A673 (cell line): ENCODE measurements around the gene GAS6. TPM values are rescaled to one million over a fixed set of nuclear protein-coding genes. Genes with fewer than 3 reads are reported as not detected.
"Not testable (repeated sequence)": the region's sequence is repeated elsewhere in the genome, so short reads cannot be mapped to it uniquely, and the experiment has no call there.

Experiments
- BruUV-seq: library from RNA; stranded (reverse); fragments of 400-500 nt; replicated peaks from 2 replicates; lab custom pipeline; 2021; lab: Mats Ljungman, UMichigan
- CTCF ChIA-PET: fragments of 300-600 bp; sonication (Branson Sonifier 250); formaldehyde crosslinking; loops from one replicate; lab custom pipeline; 2022; ENCODE audit warnings: antibody characterized with exemption; lab: Charles Lee
- POLR2A ChIA-PET: fragments of 300-600 bp; sonication (Branson Sonifier 250); formaldehyde crosslinking; loops from one replicate; lab custom pipeline; 2022; ENCODE audit warnings: antibody characterized with exemption; ENCODE audit not compliant: low non-redundant PET; lab: Charles Lee
- DNase-seq: peaks from one replicate; pipeline ENCODE4 v3.0.0-alpha.2; 2015; ENCODE audit warnings: low spot score
- H3K27ac ChIP-seq: fragments of 200-600 bp; sonication (generic); 2 replicates; pipeline ENCODE4 v1.5.1; 2016; ENCODE audit warnings: mixed run types, low read depth, mild to moderate bottlenecking, mixed read lengths, antibody characterized with exemption, low read length; ENCODE audit not compliant: poor library complexity, severe bottlenecking
- H3K27me3 ChIP-seq: fragments of 200-600 bp; sonication (generic); replicated peaks from 2 replicates; pipeline ENCODE4 v1.6.1; 2017; ENCODE audit warnings: mixed run types, low read depth, mild to moderate bottlenecking, mixed read lengths, antibody characterized with exemption, low read length; ENCODE audit not compliant: insufficient read depth, poor library complexity
- H3K36me3 ChIP-seq: fragments of 200-600 bp; sonication (generic); 2 replicates; pipeline ENCODE4 v1.6.1; 2016; ENCODE audit warnings: mixed run types, mild to moderate bottlenecking, mixed read lengths, antibody characterized with exemption, low read length; ENCODE audit not compliant: insufficient read depth, poor library complexity, severe bottlenecking
- H3K4me1 ChIP-seq: fragments of 200-600 bp; sonication (generic); 2 replicates; pipeline ENCODE4 v1.6.1; 2017; ENCODE audit warnings: mixed run types, mild to moderate bottlenecking, mixed read lengths, antibody characterized with exemption, low read length; ENCODE audit not compliant: insufficient read depth, poor library complexity, severe bottlenecking
- H3K4me3 ChIP-seq: fragments of 200-600 bp; sonication (generic); 2 replicates; pipeline ENCODE4 v1.5.1; 2016; ENCODE audit warnings: low read depth, mixed run types, mild to moderate bottlenecking, mixed read lengths, low read length; ENCODE audit not compliant: poor library complexity, severe bottlenecking
- H3K9me3 ChIP-seq: fragments of 200-600 bp; sonication (generic); 2 replicates; pipeline ENCODE4 v1.6.1; 2016; ENCODE audit warnings: mixed run types, low read depth, mild to moderate bottlenecking, mixed read lengths, antibody characterized with exemption, low read length; ENCODE audit not compliant: poor library complexity, severe bottlenecking
- CTCF ChIP-seq: fragments of 300-800, 200-600 bp; sonication (generic); conservative IDR thresholded peaks from 2 replicates; pipeline ENCODE4 v1.5.1; 2017; ENCODE audit warnings: low read depth, mild to moderate bottlenecking, antibody characterized with exemption, low read length, moderate library complexity, mixed read lengths
- EZH2 ChIP-seq: fragments of 200-600 bp; sonication (generic); IDR thresholded peaks from 2 replicates; pipeline ENCODE4 v1.6.1; 2017; ENCODE audit warnings: borderline replicate concordance, low read depth, mild to moderate bottlenecking, mixed read lengths, antibody characterized with exemption, low read length; ENCODE audit not compliant: poor library complexity, severe bottlenecking
- intact Hi-C: fragments of 100-400 bp; cut with micrococcal nuclease; formaldehyde crosslinking; loops from one replicate; pipeline ENCODE4 v1.10.0; 2022; ENCODE audit not compliant: unreplicated experiment
- total RNA-seq: library from RNA; stranded (reverse); gene quantifications from 2 replicates; pipeline ENCODE4 v1.2.3, GENCODE V29; 2021

Gene GAS6
- total RNA-seq, 1 experiment from 2014 or later = 0.67 TPM

GRCh38 chr13:113828282-113828825 is 35.5 kb downstream of the GAS6 start:
- ChIA-PET CTCF (no interaction called here), POLR2A (no interaction called here)
- no peak overlapping the region for H3K27ac ChIP-seq
- no TSS peak for BruUV-seq
- no peaks in the 10 kb centered on the region for H3K27me3 ChIP-seq
- DNase-seq = no peak
- H3K9me3 ChIP-seq = no peaks in the 10 kb centered on the region
- no peaks in the 10 kb centered on the region for H3K36me3 ChIP-seq
- no peak for TF ChIP-seq EZH2
- no peak overlapping the region for H3K4me3 ChIP-seq
- no peaks in the 10 kb centered on the region for H3K4me1 ChIP-seq
- intact Hi-C loops = no loop called here

- no peaks in the 10 kb centered on the region for H3K36me3 ChIP-seq
- H3K27ac ChIP-seq = no peak overlapping the region
- H3K27me3 ChIP-seq = no peaks in the 10 kb centered on the region
- ChIA-PET POLR2A (no interaction called here), CTCF (no interaction called here)
- H3K4me1 ChIP-seq = no peaks in the 10 kb centered on the region
- no peak for DNase-seq
- no peak overlapping the region for H3K4me3 ChIP-seq
- intact Hi-C loops = no loop called here
- H3K9me3 ChIP-seq = no peaks in the 10 kb centered on the region
- BruUV-seq = no TSS peak
- TF ChIP-seq CTCF = no peak
- TF ChIP-seq EZH2 = no peak
Measured at GRCh38 chr13:113827021-113827420, 36.9 kb downstream of the GAS6 start.

GRCh38 chr13:113826446-113826845 is 37.4 kb downstream of the GAS6 start:
- CTCF ChIA-PET = not testable (repeated sequence)

GRCh38 chr13:113825841-113826240 is 38.0 kb downstream of the GAS6 start:
- BruUV-seq = no TSS peak
- ChIA-PET CTCF (no interaction called here), POLR2A (no interaction called here)

More at GRCh38 chr13:113826446-113826845, 37.4 kb downstream of the GAS6 start:
- intact Hi-C loops, H3K4me3 ChIP-seq, H3K4me1 ChIP-seq, H3K9me3 ChIP-seq, H3K27ac ChIP-seq, POLR2A ChIA-PET, H3K27me3 ChIP-seq, DNase-seq, BruUV-seq, H3K36me3 ChIP-seq: not testable (repeated sequence)

More at GRCh38 chr13:113825841-113826240, 38.0 kb downstream of the GAS6 start:
- no peak overlapping the region for H3K27ac ChIP-seq
- intact Hi-C loops = no loop called here
- no peaks in the 10 kb centered on the region for H3K27me3 ChIP-seq
- no peaks in the 10 kb centered on the region for H3K36me3 ChIP-seq
- TF ChIP-seq EZH2 (no peak), CTCF (no peak)
- H3K4me1 ChIP-seq = peaks cover 2% of the 10 kb centered on the region
- no peak for DNase-seq
- no peak overlapping the region for H3K4me3 ChIP-seq
- no peaks in the 10 kb centered on the region for H3K9me3 ChIP-seq
